ENCODE data around the gene NUDT22.

Gene NUDT22

DNA sequence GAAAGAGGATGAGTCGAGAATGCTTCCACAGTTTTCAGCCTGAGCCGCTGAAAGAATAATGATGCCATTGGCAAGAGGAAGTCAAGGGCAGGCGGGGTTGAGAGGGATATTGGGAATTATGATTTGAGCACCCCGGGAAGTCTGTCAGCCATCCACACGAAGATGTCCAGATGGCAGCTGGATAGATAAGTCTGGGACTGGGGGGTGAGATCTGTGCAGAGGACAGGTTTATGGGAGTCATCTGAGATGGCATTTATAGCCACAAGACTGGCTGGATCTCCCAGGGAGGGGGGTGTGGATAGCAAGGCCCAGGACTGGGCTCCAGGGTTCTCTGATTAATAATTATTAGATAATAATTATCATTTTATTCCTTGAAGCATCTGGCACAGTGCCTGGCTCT lies 45.2 kb upstream of the NUDT22 start:
- no CpG with 5 or more reads among the region's 5 CpGs for WGBS (ENCODE audit: extremely low coverage, insufficient coverage, insufficient read length)
- no peak overlapping the region for H3K27ac ChIP-seq (ENCODE audit: low read depth, low read length)
- no peak overlapping the region for H2AFZ ChIP-seq (ENCODE audit: insufficient read depth, low read length, poor library complexity)
- H2BK5ac ChIP-seq (ENCODE audit: low read depth, low read length, poor library complexity) = no peak overlapping the region
- no peak overlapping the region for H2AK5ac ChIP-seq (ENCODE audit: low read length)
- H2BK12ac ChIP-seq (ENCODE audit: low read length) = no peak overlapping the region
- no peak overlapping the region for H3K4me2 ChIP-seq (ENCODE audit: low read length)
- H3K4me1 ChIP-seq (ENCODE audit: control insufficient read depth in 1 of 2, insufficient read depth in 2 of 2, low read length in 2 of 2) = peaks cover 0 to 2% of the 10 kb centered on the region in 2 experiments
- H4K12ac ChIP-seq (ENCODE audit: low read depth, low read length) = no peak overlapping the region
- H3K23ac ChIP-seq (ENCODE audit: low read length) = no peak overlapping the region
- H3K79me2 ChIP-seq (ENCODE audit: control insufficient read depth, insufficient read depth, low read length, poor library complexity) = peaks cover 6% of the 10 kb centered on the region
- H3K79me1 ChIP-seq (ENCODE audit: low read length) = peaks cover 9% of the 10 kb centered on the region
- H3K9ac ChIP-seq (ENCODE audit: low read length) = no peak overlapping the region
- H4K91ac ChIP-seq (ENCODE audit: low read depth, low read length) = no peak overlapping the region
- peaks cover 4% of the 10 kb centered on the region for H3K9me3 ChIP-seq (ENCODE audit: insufficient read depth, low read depth, low read length)
- DNase-seq = no peak
- H4K8ac ChIP-seq (ENCODE audit: low read depth, low read length) = no peak overlapping the region
- H2BK120ac ChIP-seq (ENCODE audit: insufficient read depth, low read length, poor library complexity) = no peak overlapping the region
- H3K4ac ChIP-seq (ENCODE audit: low read depth, low read length) = no peak overlapping the region
- H3K14ac ChIP-seq (ENCODE audit: low read length) = no peak overlapping the region
- no peaks in the 10 kb centered on the region for H3K27me3 ChIP-seq (ENCODE audit: insufficient read depth, low read length)
- no peak overlapping the region for H3K18ac ChIP-seq (ENCODE audit: low read length)
- H3K36me3 ChIP-seq (ENCODE audit: control insufficient read depth in 1 of 2, insufficient read depth in 2 of 2, low read length in 2 of 2) = no peaks in the 10 kb centered on the region
- no peak overlapping the region for H3K4me3 ChIP-seq (ENCODE audit: low read depth, low read length)

DNA sequence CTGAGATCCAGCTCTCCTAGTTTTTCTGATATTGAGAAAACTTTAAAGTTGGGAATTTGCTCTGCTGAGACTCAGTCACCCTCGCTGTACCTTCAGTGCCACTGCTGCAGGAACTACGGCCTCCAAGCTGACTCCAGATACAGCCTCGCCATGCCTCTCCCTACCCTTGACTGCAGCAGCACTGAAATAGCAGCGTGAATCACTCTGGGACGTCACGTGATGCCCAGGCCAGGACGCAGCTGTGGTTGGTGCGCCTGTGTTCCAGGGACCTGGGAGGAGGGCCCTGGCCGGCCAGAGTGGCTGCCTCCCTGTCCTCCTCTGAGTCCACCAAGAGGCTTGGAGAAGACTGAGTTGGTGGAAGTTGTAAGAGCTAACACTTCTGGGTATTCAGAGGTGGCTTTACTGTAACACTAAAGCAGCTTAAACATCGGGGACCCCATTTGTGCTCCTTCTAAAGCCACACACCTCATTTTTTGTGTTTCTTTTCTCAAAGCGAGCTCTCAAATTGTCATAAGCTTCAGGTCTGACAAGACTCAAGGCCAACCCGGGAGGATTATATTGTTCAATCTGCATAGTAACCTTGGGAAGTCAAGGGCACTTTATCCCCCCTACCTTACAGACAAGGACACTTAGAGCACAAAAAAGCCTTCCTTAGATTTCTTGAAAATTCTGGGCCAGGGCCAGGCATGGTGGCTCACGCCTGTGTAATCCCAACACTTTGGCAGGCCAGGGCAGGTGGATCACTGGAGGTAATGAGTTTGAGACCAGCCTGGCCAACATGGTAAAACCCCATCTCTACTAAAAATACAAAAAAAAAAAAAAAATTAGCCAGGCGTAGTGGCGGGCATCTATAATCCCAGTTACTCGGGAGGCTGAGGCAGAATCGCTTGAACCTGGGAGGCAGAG lies 44.3 kb upstream of the NUDT22 start:
- H2AFZ ChIP-seq (ENCODE audit: insufficient read depth, low read length, poor library complexity) = no peak overlapping the region
- H3K79me2 ChIP-seq (ENCODE audit: control insufficient read depth, insufficient read depth, low read length, poor library complexity) = peaks cover 9% of the 10 kb centered on the region
- H3K27ac ChIP-seq (ENCODE audit: low read depth, low read length) = no peak overlapping the region
- H4K8ac ChIP-seq (ENCODE audit: low read depth, low read length) = peak overlapping the region; percentile 68
- H3K4me3 ChIP-seq (ENCODE audit: low read depth, low read length) = no peak overlapping the region
- no peak overlapping the region for H3K23ac ChIP-seq (ENCODE audit: low read length)
- no peak overlapping the region for H2BK120ac ChIP-seq (ENCODE audit: insufficient read depth, low read length, poor library complexity)
- H2BK12ac ChIP-seq (ENCODE audit: low read length) = no peak overlapping the region
- H3K4ac ChIP-seq (ENCODE audit: low read depth, low read length) = no peak overlapping the region
- no peak overlapping the region for H2BK5ac ChIP-seq (ENCODE audit: low read depth, low read length, poor library complexity)
- no peak overlapping the region for H4K91ac ChIP-seq (ENCODE audit: low read depth, low read length)
- H3K79me1 ChIP-seq (ENCODE audit: low read length) = peaks cover 10% of the 10 kb centered on the region
- H3K4me2 ChIP-seq (ENCODE audit: low read length) = peak overlapping the region; percentile 17
- H3K36me3 ChIP-seq (ENCODE audit: control insufficient read depth in 1 of 2, insufficient read depth in 2 of 2, low read length in 2 of 2) = no peaks in the 10 kb centered on the region
- H3K9me3 ChIP-seq (ENCODE audit: insufficient read depth, low read depth, low read length) = peaks cover 3% of the 10 kb centered on the region
- H3K9ac ChIP-seq (ENCODE audit: low read length) = no peak overlapping the region
- H4K12ac ChIP-seq (ENCODE audit: low read depth, low read length) = no peak overlapping the region
- peak; percentile 83 to 88 for DNase-seq
- no peaks in the 10 kb centered on the region for H3K27me3 ChIP-seq (ENCODE audit: insufficient read depth, low read length)
- H3K14ac ChIP-seq (ENCODE audit: low read length) = no peak overlapping the region
- no CpG with 5 or more reads among the region's 17 CpGs for WGBS (ENCODE audit: extremely low coverage, insufficient coverage, insufficient read length)
- no peak overlapping the region for H2AK5ac ChIP-seq (ENCODE audit: low read length)
- H3K4me1 ChIP-seq (ENCODE audit: control insufficient read depth in 1 of 2, insufficient read depth in 2 of 2, low read length in 2 of 2) = peaks cover 0 to 2% of the 10 kb centered on the region in 2 experiments
- H3K18ac ChIP-seq (ENCODE audit: low read length) = no peak overlapping the region

DNA sequence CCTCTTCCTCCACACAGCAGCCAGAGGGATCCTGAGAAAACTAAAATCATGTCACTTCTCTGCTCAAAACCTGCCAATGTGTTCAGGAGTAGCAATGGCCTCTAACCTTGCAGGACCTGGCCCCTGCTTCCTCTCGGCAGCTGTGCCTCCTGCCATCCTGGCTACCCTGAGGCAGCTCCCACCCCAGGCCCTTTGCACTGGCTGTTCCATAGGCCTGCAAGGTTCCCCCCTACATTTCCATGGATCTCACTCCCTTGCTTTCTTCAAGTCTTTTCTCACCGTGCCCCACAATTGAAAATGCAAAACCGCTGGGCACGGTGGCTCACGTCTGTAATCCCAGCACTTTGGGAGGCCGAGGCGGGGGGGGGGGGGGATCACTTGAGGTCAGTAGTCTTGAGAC lies 42.2 kb upstream of the NUDT22 start:
- no peak overlapping the region for H3K4ac ChIP-seq (ENCODE audit: low read depth, low read length)
- no peak overlapping the region for H2AFZ ChIP-seq (ENCODE audit: insufficient read depth, low read length, poor library complexity)
- H2BK120ac ChIP-seq (ENCODE audit: insufficient read depth, low read length, poor library complexity) = no peak overlapping the region
- no peaks in the 10 kb centered on the region for H3K27me3 ChIP-seq (ENCODE audit: insufficient read depth, low read length)
- H3K9me3 ChIP-seq (ENCODE audit: insufficient read depth, low read depth, low read length) = peaks cover 2% of the 10 kb centered on the region
- H3K9ac ChIP-seq (ENCODE audit: low read length) = no peak overlapping the region
- DNase-seq = no peak
- no peak overlapping the region for H2BK12ac ChIP-seq (ENCODE audit: low read length)
- peaks cover 0 to 4% of the 10 kb centered on the region in 2 experiments for H3K36me3 ChIP-seq (ENCODE audit: control insufficient read depth in 1 of 2, insufficient read depth in 2 of 2, low read length in 2 of 2)
- no peak overlapping the region for H2AK5ac ChIP-seq (ENCODE audit: low read length)
- no peak overlapping the region for H3K14ac ChIP-seq (ENCODE audit: low read length)
- H4K8ac ChIP-seq (ENCODE audit: low read depth, low read length) = no peak overlapping the region
- no peak overlapping the region for H3K23ac ChIP-seq (ENCODE audit: low read length)
- H3K4me3 ChIP-seq (ENCODE audit: low read depth, low read length) = no peak overlapping the region
- H3K79me2 ChIP-seq (ENCODE audit: control insufficient read depth, insufficient read depth, low read length, poor library complexity) = peaks cover 16% of the 10 kb centered on the region
- peak overlapping the region; percentile 55 for H3K18ac ChIP-seq (ENCODE audit: low read length)
- no peak overlapping the region for H4K91ac ChIP-seq (ENCODE audit: low read depth, low read length)
- no peak overlapping the region for H2BK5ac ChIP-seq (ENCODE audit: low read depth, low read length, poor library complexity)
- H3K4me1 ChIP-seq (ENCODE audit: control insufficient read depth in 1 of 2, insufficient read depth in 2 of 2, low read length in 2 of 2) = peaks cover 0 to 5% of the 10 kb centered on the region in 2 experiments
- WGBS (ENCODE audit: extremely low coverage, insufficient coverage, insufficient read length) = no CpG with 5 or more reads among the region's 7 CpGs
- no peak overlapping the region for H3K27ac ChIP-seq (ENCODE audit: low read depth, low read length)
- peaks cover 10% of the 10 kb centered on the region for H3K79me1 ChIP-seq (ENCODE audit: low read length)
- H3K4me2 ChIP-seq (ENCODE audit: low read length) = no peak overlapping the region
- no peak overlapping the region for H4K12ac ChIP-seq (ENCODE audit: low read depth, low read length)

DNA sequence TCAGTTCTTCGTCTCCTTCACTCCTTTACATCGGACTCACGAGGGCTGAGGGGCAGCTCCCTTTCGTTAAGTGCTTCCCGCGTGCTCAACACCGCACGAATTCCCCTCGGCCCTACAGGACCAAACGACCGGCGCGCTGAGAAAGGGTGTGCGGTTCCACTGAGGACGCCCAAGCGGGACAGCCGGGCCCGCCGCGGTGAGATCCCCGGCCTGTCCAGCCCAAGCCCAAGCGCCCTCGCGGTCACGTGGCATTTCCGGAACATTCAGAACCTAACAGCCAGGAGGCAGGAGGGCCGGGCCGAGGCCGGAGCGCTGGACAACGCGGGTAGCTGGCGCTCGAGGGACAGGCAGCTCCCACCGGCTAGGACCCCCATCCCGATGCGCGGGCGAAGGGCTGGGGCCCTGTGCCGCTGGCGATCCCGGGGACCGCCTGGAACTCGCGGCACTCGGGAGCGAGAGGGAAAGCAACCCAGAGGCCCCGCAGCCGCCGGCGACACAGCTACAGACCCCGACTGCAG lies 40.8 kb upstream of the NUDT22 start:
- WGBS (ENCODE audit: extremely low coverage, insufficient coverage, insufficient read length) = no CpG with 5 or more reads among the region's 52 CpGs

More for the DNA sequence above, 40.8 kb upstream of the NUDT22 start:
- H2AK5ac ChIP-seq (ENCODE audit: low read length) = peak overlapping the region; percentile 61
- H3K27me3 ChIP-seq (ENCODE audit: insufficient read depth, low read length) = no peaks in the 10 kb centered on the region
- DNase-seq = peak; percentile 73 to 87
- H3K27ac ChIP-seq (ENCODE audit: low read depth, low read length) = peak overlapping the region; percentile 89
- peak overlapping the region; percentile 92 for H3K14ac ChIP-seq (ENCODE audit: low read length)
- peak overlapping the region; percentile 85 for H3K9ac ChIP-seq (ENCODE audit: low read length)
- no peaks in the 10 kb centered on the region for H3K9me3 ChIP-seq (ENCODE audit: insufficient read depth, low read depth, low read length)
- peaks cover 2 to 4% of the 10 kb centered on the region in 2 experiments for H3K36me3 ChIP-seq (ENCODE audit: control insufficient read depth in 1 of 2, insufficient read depth in 2 of 2, low read length in 2 of 2)
- H3K4me2 ChIP-seq (ENCODE audit: low read length) = peak overlapping the region; percentile 69
- peaks cover 10% of the 10 kb centered on the region for H3K79me1 ChIP-seq (ENCODE audit: low read length)
- H3K4ac ChIP-seq (ENCODE audit: low read depth, low read length) = peak overlapping the region; percentile 49
- H4K91ac ChIP-seq (ENCODE audit: low read depth, low read length) = peak overlapping the region; percentile 84
- H3K4me3 ChIP-seq (ENCODE audit: low read depth, low read length) = peak overlapping the region; percentile 79
- H4K12ac ChIP-seq (ENCODE audit: low read depth, low read length) = peak overlapping the region; percentile 79
- peaks cover 0 to 5% of the 10 kb centered on the region in 2 experiments for H3K4me1 ChIP-seq (ENCODE audit: control insufficient read depth in 1 of 2, insufficient read depth in 2 of 2, low read length in 2 of 2)
- H2AFZ ChIP-seq (ENCODE audit: insufficient read depth, low read length, poor library complexity) = peak overlapping the region; percentile 80
- H4K8ac ChIP-seq (ENCODE audit: low read depth, low read length) = peak overlapping the region; percentile 92
- H3K79me2 ChIP-seq (ENCODE audit: control insufficient read depth, insufficient read depth, low read length, poor library complexity) = peaks cover 19% of the 10 kb centered on the region
- peak overlapping the region; percentile 97 for H3K18ac ChIP-seq (ENCODE audit: low read length)
- H2BK12ac ChIP-seq (ENCODE audit: low read length) = no peak overlapping the region
- peak overlapping the region; percentile 77 for H2BK5ac ChIP-seq (ENCODE audit: low read depth, low read length, poor library complexity)
- no peak overlapping the region for H3K23ac ChIP-seq (ENCODE audit: low read length)
- peak overlapping the region; percentile 72 for H2BK120ac ChIP-seq (ENCODE audit: insufficient read depth, low read length, poor library complexity)

Data from trophoblast cell (in vitro differentiated cells and primary cell).